COLO668 (cell line): ENCODE data around the gene IL1A.

Source experiments
- DNase-seq: peaks from one replicate; lab custom pipeline; 2025; ENCODE audit not compliant: unreplicated experiment; lab: John Stamatoyannopoulos, UW

The IL1A gene

DNA sequence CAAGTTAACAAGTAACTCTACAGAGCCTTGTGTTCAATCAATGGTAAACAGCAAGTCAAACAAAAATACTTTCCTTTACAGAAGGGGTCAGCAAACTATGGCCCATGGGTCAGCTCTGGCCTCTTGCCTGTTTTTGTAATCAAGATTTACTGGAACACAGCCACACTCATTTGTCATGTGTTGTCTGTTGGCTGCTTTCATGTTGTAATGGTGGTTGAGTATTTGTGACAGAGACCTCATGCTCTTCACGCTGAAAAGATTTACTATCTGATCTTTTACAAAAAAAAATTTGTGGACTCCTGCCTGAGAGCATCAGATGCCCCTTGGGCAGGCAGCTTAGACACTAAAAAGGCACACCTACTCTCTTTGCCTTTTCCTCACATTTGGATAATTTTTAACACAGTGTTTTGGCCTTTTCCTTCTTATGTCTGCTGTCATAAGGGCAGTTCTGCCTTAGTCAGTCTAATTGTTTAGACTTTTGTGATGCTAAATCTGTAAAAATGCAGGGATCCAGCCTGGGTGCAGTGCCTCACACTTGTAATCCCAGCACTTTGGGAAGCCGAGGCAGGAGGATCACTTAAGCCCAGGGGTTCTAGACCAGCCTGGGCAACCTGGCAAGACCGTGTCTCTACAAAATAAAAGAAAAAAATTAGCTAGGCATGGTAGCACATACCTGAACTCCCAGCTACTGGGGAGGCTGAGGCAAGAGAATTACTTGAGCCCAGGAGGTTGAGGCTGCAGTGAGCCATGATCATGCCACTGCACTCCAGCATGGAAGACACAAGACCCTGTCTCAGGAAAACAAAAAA lies 34.0 kb upstream of the IL1A start:
- no peak for DNase-seq

DNA sequence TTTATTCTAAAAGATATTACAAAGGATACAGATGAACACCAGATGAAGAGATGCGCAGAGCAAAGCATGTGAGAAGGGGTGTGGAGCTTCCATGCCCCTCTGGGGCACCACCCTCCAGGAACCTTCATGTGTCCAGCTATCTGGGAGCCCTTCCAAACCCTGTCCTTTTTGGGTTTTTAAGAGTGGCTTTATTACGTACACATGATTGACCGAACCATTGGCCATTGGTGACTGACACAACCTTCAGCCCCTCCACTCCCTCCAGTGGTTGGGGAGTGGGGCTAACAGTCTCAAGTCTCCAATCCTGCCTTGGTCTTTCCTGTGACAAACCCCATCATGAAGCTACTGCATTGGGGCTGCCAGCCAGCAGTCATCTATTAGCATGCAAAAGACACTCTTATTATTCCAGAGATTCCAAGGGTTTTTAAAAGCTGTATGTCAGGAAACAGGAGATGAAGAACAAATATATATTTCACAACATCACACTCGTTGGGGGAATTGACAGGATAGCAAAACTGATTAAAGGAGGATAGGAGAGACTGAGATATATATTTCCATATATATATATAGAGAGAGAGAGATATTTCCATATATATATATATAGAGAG lies 32.9 kb upstream of the IL1A start:
- no peak for DNase-seq

DNA sequence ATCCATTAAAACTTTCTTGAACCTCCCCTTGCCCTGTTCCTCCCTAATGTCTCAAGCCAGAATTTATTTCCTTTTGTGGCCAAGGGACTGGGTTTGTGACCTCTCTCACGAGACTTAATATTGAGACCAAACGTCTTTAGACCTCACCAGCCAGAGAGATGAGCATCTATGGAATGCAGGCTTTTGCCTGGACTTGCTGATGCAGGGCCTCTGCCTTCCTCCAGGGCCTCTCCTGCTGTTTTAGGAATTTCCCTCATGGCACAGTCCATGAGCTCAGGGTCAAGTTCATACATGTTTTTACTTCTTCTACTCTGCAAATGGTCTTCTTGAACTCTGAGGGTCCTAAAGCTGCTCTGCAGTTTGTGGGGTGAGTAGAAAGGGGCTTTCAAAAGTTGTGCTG lies 30.0 kb upstream of the IL1A start:
- DNase-seq: no peak

DNA sequence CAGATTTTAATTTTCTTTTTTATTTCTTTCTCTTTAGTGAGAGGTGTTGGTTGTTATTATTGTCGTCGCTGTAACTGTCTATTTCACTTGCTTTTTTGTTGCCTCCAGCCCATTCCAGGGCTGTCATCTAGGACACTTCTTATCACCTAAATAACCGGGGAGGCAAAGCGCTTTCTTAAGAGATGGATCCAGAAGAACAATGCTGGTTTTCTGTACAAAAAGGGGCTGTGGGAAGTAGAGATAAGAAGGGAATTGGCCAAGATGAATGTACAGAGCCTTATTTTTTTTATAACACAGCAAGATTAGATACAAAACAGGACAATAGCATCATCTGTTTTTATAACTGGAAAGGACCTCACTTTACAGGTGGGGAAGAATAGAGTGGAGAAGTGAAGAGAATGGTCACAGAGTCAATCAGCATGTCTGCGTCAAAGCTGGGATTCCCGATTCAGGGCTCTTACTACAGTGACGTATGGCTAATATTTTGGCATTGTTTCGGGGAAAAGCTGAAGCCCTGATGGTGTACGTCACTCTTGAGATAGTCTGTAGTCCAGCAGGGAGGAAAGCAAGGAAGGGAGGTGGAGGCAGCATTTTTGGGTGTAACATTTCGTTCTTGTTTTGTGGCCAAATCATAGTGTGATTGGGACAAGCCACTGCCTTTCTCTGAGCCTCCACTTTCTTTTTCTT lies 29.1 kb upstream of the IL1A start:
- no peak for DNase-seq

DNA sequence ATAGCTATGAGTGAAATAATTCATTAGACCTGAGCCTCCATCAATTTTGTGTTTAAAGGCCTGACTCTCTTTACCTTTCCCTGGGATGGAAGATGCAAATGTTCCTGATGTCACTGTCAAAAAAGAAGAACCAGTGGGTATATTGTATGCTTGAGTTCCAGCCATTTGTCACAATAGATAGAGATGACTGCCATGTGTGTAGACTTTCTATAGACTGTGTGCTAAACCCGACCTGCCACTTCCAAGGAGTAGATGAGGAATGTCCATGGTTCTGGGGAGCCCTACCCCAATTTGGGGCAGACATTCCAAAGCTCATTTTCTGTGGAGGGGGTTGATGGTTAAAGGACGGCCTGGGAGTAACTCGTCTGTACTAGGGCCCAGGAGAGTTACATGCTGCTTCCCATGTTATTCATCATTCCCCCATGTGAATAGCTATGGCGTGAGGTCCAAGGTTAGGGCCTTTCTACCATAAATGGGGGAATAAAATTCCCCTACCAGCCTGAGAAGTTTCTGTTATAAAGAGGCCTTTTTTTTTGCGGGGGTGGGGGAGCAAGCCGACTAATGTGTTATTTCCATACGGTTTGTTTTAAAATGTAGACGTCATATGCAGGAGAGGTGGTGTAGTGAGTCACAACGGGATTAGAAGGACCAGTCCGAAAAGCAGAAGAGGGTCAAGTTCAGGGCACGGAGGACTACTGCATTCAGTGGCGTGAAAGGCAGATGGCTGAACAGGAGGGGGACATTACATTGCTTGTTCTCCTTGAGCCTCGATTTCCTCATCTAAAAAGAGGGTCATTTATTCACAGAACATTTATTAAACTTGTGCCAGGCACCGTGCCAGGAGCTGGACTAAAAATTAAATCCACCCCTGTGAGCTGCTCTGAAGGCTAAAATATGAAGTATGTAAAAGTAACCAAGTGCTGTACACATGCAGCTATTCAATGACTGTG lies 28.3 kb upstream of the IL1A start:
- DNase-seq: no peak

DNA sequence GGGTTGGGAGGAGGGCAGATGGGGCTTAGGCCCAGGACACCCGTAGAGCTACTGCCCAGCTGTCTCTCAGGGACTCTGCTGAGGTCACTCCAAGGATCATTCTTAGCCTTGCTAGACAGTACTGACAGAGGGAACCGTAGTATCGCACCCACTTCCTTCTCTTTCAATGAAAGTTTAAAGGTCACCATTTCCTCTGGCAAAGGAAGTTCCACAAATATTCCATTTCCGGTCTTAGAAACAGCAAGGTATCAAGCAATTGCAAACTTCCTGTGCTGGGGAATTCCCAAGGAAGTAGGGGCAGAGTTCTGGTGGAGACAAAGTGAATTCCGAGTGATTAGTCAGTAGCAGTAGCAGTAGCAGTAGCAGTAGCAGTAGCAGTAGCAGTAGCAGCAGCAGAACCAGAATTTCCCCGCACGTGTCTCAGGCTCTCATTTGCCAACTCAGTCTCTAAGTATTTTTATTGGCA lies 27.6 kb upstream of the IL1A start:
- no peak for DNase-seq

DNA sequence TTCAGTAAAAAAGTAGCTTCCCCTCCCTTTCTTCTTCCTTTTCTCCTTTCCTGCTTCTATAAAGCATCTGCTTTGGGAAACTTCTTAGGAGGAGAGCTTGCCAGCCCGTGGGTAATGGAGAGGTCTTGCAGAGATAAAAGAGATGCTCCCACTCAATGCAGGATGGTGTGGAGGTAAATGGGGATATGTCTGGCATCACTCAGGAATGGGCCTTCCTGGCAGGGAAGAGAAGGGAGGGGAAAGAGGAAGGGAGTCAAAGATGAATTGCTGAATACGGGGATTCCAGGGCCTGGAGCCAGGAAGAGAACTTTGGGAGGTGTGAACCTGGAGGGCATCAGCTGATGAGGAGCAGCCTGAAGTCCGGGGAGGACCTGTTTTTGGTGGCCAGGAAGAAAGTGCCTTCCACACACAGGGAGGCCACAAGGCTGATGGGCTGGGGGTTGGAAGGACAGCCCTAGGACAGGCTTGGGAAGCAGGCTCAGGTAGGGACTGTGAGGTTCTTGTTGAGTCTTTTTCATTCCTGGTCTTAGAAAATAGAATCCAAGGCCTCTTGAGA lies 27.1 kb upstream of the IL1A start:
- no peak for DNase-seq

DNA sequence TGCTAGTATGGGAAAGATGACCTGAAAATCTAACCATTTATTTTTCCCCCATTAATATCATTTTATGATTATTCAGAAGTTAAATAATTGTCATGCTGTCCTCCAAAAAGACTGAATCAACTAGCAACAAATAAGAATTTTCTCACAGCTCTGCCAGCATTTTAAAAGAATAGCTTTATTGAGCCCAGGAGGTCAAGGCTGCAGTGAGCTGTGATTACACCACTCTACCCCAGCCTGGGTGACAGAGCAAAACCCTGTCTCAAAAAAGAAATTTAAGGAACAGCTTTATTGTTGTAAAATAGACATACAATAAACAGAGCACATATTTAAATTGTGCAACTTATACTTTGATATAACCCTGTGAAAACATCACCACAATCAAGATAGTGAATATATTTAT lies 24.8 kb upstream of the IL1A start:
- DNase-seq: no peak

DNA sequence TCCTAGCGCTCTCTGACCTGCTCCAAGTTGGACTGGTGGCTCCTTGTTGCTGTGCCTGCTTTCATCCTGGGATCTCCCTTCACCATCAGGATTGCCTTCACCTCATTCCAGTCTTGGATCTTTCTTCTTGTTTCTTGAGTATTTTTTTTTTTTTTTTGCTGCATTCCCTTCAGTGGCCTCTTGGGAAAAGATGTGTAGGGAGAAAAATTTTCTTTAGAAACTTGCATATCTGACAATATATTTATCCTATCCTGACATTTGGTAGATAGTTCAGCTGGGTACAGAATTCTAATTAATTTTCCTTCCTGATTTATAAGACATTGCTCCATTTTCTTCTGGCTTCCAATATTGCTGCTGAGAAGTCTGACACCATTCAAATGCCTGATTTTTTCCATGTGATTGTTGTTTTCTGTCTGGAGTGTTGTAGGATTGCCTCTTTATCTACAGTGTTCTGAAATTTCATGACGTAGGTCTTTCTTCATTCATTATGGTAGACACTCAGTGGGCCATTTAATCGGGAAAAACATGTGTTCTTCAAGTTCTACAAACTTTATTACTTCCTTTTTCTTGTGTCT lies 23.0 kb upstream of the IL1A start:
- DNase-seq: no peak

DNA sequence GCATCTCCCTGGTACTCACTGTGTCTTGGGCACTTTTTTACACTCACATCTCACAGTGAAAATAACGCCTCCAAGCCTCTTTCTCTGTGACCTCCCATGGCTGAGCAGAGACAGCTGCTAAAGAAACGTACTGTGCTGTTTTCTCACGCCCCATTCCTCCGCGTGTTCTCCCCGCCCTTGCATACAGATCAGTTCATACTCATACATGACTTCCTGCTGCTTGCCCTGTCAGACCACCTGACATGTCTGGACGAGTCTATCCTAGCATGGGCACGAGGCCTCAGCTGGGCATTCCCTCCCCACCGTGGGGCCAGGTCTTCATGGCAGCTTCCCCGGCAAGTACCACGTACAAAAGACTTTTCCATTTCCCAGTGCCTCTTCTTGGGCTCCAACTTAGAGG lies 21.2 kb upstream of the IL1A start:
- DNase-seq: no peak

DNA sequence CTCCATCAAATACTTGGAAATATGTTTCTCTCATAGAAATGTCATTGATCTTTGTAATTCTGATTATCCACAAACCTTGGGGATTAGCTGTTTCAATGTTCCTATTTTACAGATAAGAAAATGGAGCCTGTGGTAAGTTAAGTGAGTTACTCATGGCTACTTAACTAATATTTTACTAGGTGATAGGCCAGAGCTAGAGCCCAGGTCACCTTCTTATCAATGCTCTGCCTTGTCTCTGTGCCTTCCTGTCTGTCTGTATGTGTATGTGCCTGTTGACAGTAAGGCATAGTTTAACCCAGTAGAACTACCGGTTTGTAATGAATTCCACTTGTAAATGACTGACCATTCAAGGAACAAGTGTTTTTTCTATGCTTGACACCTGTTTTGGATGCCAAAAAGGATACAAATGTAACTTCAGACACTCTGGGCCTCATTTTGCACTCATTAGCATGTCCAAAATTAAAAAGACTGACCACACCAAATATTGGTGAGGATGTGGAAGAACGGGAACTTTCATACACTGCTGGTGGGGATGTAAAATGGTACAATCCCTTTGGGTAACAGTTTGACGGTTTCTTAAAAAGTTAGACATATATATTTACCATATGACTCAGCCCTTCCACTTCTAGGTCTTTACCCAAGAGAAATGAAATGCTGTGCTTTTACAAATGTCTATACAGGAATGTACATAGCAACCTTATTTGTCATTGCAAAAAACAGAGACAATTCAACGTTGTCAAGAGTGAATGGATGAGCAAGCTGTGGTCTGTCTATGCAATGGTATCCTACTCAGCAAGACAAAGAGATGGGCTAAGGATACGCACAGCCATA lies 19.6 kb upstream of the IL1A start:
- DNase-seq: no peak

DNA sequence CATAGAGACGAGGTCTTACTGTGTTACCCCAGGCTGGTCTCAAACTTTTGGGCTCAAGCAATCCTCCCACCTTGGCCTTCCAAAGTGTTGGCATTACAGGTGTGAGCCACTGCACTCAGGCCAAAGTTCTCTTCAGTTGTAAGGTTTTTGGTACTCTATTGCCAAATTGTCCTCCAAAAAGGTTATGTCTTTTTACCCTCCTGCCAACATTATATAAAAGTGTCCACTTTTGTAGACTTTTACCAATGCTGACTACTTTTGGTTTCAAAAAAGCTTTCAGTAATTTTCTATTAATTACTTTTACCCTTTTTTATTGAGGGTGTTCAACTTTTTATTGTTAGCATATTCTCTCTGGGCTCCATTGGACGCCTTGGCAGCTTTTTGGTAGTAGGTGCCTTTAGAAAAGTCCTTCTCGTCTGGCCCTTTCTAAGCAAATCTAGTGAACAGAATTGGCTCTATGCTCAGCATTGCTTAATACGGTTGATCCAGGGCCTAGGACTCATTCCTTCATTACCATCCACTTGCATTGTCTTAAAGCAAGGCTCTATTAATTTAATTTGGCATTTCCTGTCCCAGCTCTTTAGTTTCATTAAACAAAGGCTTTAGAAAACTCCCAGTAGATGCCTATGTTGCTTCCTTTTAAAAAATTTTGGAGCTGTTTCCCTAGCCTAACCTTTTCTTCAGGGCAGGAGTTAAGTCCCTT lies 16.7 kb upstream of the IL1A start:
- DNase-seq: no peak

DNA sequence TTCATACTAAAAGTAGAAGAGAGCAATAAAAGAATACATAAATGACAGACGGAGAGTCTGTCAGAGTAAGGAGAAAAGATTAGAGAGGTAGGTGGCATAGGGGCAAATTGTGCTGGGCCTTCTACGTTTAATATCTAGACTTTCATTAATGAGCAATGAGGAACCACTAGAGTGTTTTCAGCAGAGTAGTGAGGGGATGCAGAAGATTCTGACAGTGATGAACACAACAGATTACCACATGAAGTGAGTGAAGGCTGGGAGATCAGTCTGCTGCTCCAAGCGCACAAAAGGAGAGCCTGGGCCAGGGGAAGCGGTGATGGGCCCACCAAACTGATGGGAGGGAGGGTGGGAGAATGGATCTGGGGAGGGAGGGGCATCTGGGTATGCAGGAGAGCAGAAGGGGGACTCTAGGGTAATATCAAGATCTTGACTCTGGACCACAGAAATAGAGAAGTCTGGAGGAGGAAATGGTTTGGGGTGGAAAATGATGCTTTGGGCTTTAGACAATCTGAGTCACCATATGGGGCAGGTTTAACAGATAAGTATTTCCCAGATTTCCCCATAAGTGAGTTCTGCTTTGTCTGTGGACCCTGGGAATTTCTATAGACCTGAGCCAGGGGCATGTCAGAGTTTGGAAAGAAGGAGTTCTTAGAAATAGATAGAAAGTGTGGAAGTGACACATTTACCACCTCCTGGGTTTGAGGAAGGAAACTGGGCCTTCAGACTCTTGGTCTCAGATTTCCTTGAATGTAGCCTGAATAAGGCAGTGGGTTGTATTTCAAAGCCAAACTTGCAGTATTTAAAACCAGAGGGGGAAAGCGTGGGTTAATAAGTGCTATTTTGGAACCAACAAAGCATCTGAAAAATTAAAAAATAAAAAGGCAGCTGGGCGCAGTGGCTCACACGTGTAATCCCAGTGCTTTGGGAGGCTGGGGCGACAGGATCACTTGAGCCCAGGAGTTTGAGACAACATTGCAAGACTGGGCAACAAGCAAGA lies 15.0 kb upstream of the IL1A start:
- no peak for DNase-seq

DNA sequence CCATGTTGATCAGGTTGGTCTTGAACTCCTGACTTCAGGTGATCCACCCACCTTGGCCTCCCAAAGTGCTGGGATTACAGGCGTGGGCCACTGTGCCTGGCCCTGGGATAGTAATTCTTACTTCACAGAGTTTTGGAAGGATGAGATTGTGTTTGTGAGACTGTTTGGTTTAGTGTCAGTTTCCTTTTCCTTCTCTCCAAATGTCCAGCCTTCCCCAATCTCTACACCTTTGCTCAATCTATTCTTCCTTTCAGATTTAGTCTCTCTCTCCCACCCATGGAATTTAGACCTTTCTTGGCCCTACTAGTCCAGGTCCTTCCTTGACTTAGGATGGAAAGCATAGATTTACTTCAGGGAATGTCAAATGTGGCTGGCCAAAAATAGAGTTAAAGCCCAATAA lies 12.2 kb upstream of the IL1A start:
- DNase-seq: no peak

DNA sequence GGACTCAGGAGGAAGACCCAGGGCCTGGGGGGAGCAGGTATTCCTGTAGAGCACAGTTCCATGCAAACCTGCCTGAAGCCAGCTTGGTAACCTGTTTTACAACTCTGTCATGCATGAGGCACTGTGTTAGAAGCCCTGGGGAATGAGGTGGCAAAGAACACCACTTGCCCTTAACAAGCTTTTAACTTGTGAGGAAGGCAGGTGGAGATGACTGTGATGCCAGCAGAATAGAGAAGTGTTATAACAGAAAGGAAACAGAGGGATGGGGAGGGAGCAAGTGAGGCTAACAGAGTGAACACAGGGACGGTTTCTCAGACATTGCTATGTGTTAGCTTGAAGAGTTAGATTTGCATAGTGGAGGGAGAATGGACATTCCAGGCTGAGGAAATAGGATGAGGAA lies 11.5 kb upstream of the IL1A start:
- no peak for DNase-seq

DNA sequence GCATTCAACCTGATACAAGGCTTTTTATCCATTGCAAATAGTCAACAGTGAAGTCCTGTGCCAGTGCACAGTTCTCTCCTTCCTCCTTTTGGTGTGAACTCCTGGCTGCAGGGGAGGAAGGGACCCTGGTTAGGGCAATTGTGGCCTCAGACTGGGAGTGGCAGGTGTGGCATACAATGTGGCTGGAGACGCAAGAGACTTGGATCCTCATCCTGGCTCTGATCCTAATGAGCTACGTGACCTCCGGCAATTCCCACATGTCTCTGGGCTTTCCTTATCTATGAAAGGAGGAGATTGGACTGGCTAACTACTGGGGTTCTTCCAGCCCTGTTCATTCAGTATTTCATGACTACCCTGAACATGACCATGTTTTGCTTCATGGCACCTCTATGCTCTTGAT lies 10.5 kb upstream of the IL1A start:
- DNase-seq: no peak

DNA sequence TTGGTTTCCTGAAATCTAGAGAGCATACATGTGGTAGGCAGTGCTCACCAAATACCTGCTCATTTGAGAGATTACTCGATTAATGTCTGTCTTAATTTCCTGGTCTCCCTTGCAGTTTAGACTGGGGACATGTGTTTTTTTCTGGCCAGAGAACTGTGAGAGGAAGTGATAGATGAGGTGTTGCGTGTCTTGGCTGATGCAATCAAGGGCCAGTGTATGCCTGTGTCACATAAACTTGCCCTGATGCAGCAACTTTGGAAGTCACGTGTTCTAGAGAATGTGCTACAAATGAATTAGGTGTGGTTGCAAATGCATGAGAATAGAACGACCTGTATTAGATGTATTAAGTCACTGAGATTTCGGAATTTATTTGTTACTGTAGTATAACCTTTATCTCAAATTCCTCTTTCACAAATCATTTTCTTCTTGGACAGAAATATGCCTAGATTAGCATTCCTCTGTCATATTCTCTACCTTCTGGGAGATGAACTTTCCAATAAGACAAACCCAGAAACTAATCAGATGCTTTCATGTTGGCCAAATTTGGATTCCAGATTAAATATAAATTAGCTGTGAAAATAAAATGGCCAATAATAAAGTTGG lies 9.9 kb upstream of the IL1A start:
- DNase-seq: no peak
